Adrenal gland (tissue), 5 donors: ENCODE results near the gene OAF.

Experiments used
- CTCF ChIP-seq, 6 experiments: fragments of 450-650 bp in 4 of 6; fragments of 200-600 bp in 2 of 6; sonication (generic) in 1 of 6; IDR thresholded peaks; 1 replicate in 5 of 6; 2 replicates in 1 of 6; pipeline versions ENCODE4 v1.5.1 to v1.8.0; 2016 to 2021; ENCODE audit warnings: antibody characterized with exemption in 6 of 6, mild to moderate bottlenecking in 2 of 6, moderate library complexity in 1 of 6
- POLR2A ChIP-seq, 2 donors: fragments of 450-650 bp; IDR thresholded peaks; one replicate each; pipeline ENCODE4 v1.6.1; 2017; ENCODE audit warnings: antibody characterized with exemption in 2 of 2, mild to moderate bottlenecking in 2 of 2, moderate library complexity in 1 of 2
- donor health status: DM: no; HTN: no; CAD: no.

GRCh38 chr11:120182790-120183491, 27.9 kb upstream of the OAF start:
- TF ChIP-seq POLR2A (IDR thresholded peaks at IDR 0.05) (no peak), CTCF (IDR thresholded peaks at IDR 0.05) (peak in 2 of 6 experiments; percentile 22 to 33)
